ENCODE data around the gene MED13L. TPM values are rescaled to one million over a fixed set of nuclear protein-coding genes. Genes with fewer than 3 reads are reported as not detected.

The MED13L gene
- total RNA-seq, 6 experiments from 2014 or later: 29.0 to 52.0 (median 38.1) TPM

- DNase-seq (no peak), ATAC-seq (no peak)
- intact Hi-C loops (cut with DNase I): no loop called here
- no peak overlapping the region for H3K4me3 ChIP-seq
- H3K27ac ChIP-seq: no peak overlapping the region
- H3K9me3 ChIP-seq: no peaks in the 10 kb centered on the region
- H3K4me1 ChIP-seq: peaks cover 0 to 55% (median 7%) of the 10 kb centered on the region in 4 donors
- TF ChIP-seq POLR2A (IDR thresholded peaks at IDR 0.05): no peak
- TF ChIP-seq, protein P1, sequence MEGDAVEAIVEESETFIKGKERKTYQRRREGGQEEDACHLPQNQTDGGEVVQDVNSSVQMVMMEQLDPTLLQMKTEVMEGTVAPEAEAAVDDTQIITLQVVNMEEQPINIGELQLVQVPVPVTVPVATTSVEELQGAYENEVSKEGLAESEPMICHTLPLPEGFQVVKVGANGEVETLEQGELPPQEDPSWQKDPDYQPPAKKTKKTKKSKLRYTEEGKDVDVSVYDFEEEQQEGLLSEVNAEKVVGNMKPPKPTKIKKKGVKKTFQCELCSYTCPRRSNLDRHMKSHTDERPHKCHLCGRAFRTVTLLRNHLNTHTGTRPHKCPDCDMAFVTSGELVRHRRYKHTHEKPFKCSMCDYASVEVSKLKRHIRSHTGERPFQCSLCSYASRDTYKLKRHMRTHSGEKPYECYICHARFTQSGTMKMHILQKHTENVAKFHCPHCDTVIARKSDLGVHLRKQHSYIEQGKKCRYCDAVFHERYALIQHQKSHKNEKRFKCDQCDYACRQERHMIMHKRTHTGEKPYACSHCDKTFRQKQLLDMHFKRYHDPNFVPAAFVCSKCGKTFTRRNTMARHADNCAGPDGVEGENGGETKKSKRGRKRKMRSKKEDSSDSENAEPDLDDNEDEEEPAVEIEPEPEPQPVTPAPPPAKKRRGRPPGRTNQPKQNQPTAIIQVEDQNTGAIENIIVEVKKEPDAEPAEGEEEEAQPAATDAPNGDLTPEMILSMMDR (IDR thresholded peaks at IDR 0.05): no peak
- H3K36me3 ChIP-seq: no peaks in the 10 kb centered on the region
- H3K27me3 ChIP-seq: no peaks in the 10 kb centered on the region
- 40% methylated on average over 4 of the region's 4 CpGs for WGBS (ENCODE audit: insufficient coverage, low coverage, low lambda C conversion rate, missing lambda C conversion rate)
Observed at GRCh38 chr12:116261525-116262100, 15.9 kb downstream of the MED13L start.

GRCh38 chr12:116259800-116260577 is 17.5 kb downstream of the MED13L start:
- DNase-seq: no peak
- Histone ChIP-seq H3K27me3 (no peaks in the 10 kb centered on the region), H3K9me3 (no peaks in the 10 kb centered on the region), H3K27ac (no peak overlapping the region), H3K36me3 (no peaks in the 10 kb centered on the region), H3K4me3 (no peak overlapping the region), H3K4me1 (peaks cover 0 to 49% (median 3%) of the 10 kb centered on the region in 4 donors)
- no peak for ATAC-seq
- 98% methylated on average over 7 of the region's 9 CpGs for WGBS (ENCODE audit: insufficient coverage, low coverage, low lambda C conversion rate, missing lambda C conversion rate)
- TF ChIP-seq POLR2A (IDR thresholded peaks at IDR 0.05): no peak
- TF ChIP-seq, protein P1 (IDR thresholded peaks at IDR 0.05): no peak
- intact Hi-C loops (cut with DNase I): no loop called here

- ATAC-seq (no peak), DNase-seq (no peak)
- TF ChIP-seq POLR2A (IDR thresholded peaks at IDR 0.05): no peak
- TF ChIP-seq, protein P1 (IDR thresholded peaks at IDR 0.05): no peak
- Histone ChIP-seq H3K4me1 (peaks cover 0 to 30% (median 0%) of the 10 kb centered on the region in 4 donors), H3K4me3 (no peak overlapping the region), H3K27me3 (no peaks in the 10 kb centered on the region), H3K36me3 (no peaks in the 10 kb centered on the region), H3K9me3 (no peaks in the 10 kb centered on the region), H3K27ac (no peak overlapping the region)
- 58% methylated on average over 3 of the region's 3 CpGs for WGBS (ENCODE audit: insufficient coverage, low coverage, low lambda C conversion rate, missing lambda C conversion rate)
- intact Hi-C loops (cut with DNase I): no loop called here
Observed at GRCh38 chr12:116257826-116258225, 19.7 kb downstream of the MED13L start.

DNA sequence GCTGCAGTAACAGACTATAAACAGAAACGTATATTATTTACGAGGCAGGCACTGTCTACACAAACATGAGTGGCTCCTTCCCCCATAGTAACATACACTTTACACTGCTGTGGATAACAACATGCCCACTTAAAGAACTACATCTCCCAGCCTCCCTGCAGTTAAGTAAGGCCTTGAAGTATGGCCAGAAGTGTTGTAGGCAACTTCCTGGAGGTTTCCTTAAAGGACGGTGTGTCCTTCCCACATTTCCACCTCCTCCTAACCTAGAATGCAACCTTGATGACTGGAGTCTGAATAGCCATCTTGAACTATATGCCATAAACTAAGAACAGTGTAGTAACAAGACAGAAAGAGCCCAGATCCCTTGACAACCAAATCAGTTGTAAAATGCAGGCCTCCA is 20.3 kb downstream of the MED13L start:
- peaks cover 0 to 28% (median 0%) of the 10 kb centered on the region in 4 donors for H3K4me1 ChIP-seq
- ATAC-seq (peak in 3 of 4 donors; percentile 31 to 50 (median 36)), DNase-seq (no peak)

More for the DNA sequence above, 20.3 kb downstream of the MED13L start:
- TF ChIP-seq POLR2A (IDR thresholded peaks at IDR 0.05): no peak
- TF ChIP-seq, protein P1 (IDR thresholded peaks at IDR 0.05): no peak
- H3K4me3 ChIP-seq: no peak overlapping the region
- intact Hi-C loops (cut with DNase I): no loop called here
- H3K27ac ChIP-seq: no peak overlapping the region
- H3K27me3 ChIP-seq: no peaks in the 10 kb centered on the region
- WGBS (ENCODE audit: insufficient coverage, low coverage, low lambda C conversion rate, missing lambda C conversion rate): 50% methylated on average over 3 of the region's 3 CpGs
- H3K36me3 ChIP-seq: no peaks in the 10 kb centered on the region
- H3K9me3 ChIP-seq: no peaks in the 10 kb centered on the region
